Adrenal gland (tissue), 5 donors: ENCODE results near the gene CA5B.

ENCODE experiments used
- CTCF ChIP-seq, 6 experiments: fragments of 450-650 bp in 4 of 6; fragments of 200-600 bp in 2 of 6; sonication (generic) in 1 of 6; IDR thresholded peaks; 1 replicate in 5 of 6; 2 replicates in 1 of 6; pipeline versions ENCODE4 v1.5.1 to v1.8.0; 2016 to 2021; ENCODE audit warnings: antibody characterized with exemption in 6 of 6, mild to moderate bottlenecking in 2 of 6, moderate library complexity in 1 of 6
- POLR2A ChIP-seq, 2 donors: fragments of 450-650 bp; IDR thresholded peaks; one replicate each; pipeline ENCODE4 v1.6.1; 2017; ENCODE audit warnings: antibody characterized with exemption in 2 of 2, mild to moderate bottlenecking in 2 of 2, moderate library complexity in 1 of 2
- donor health status: DM: no; HTN: no; CAD: no.

GRCh38 chrX:15825936-15826335 is 87.9 kb downstream of the CA5B start:
- no peak for TF ChIP-seq CTCF (IDR thresholded peaks at IDR 0.05)
- TF ChIP-seq POLR2A (IDR thresholded peaks at IDR 0.05), result no peak
